Articular chondrocyte of knee joint (primary cell): ENCODE results near the gene FAM83G. TPM values are rescaled to one million over a fixed set of nuclear protein-coding genes. Genes with fewer than 3 reads are reported as not detected.

Experiments
- small RNA-seq: library from RNA; depleted of rRNA; stranded (forward); fragments of <200 nt; gene quantifications from one replicate; pipeline ENCODE3, GENCODE V24; 2012
- total RNA-seq: library from RNA; depleted of rRNA; stranded (reverse); fragments of >200 nt; gene quantifications from 2 replicates; pipeline ENCODE4 v1.2.3, GENCODE V29; 2012

Gene FAM83G
- 6.5 and 8.0 TPM in 2 replicates for total RNA-seq

GRCh38 chr17:19004421-19005136, at the start of gene FAM83G:
TSS of gene FAM83G (minus strand) at chr17:19004764. CDS start at chr17:19004041, 723 bp downstream.

DNA sequence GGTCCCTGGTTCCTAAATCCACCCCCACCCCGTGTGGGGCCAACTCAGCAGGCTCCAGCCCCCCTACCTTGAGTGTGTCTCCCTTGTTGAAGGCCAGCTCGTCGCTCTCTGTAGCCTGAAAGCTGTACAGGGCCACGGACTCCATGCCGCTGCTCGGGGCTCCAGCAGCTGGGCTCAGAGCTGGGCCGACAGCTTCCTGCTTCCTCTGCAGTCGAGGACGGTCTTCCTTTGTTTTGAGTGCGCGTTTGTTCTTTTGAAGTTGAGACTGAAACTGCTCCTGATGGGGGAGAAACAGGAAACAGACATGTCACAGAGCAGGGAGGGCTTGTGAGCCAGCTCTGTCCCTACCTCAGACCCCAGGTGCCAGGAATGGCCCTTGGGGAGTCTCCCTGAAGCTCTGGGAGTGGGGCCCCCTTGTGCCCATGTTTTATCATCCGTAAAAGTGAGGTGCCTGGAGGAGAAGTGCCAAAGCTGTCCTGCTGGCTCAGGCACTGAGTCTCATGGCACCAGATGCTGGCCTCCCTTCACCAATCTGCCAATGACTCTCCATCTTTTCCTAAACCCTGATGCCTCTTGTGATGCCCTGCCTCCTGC, 42.3 kb upstream of the FAM83G start, which contains the start of gene GRAP:
TSS of gene GRAP (minus strand) at position 176 of the 594 bp plus-strand sequence. CDS start at position 145, 31 bp downstream.

DNA sequence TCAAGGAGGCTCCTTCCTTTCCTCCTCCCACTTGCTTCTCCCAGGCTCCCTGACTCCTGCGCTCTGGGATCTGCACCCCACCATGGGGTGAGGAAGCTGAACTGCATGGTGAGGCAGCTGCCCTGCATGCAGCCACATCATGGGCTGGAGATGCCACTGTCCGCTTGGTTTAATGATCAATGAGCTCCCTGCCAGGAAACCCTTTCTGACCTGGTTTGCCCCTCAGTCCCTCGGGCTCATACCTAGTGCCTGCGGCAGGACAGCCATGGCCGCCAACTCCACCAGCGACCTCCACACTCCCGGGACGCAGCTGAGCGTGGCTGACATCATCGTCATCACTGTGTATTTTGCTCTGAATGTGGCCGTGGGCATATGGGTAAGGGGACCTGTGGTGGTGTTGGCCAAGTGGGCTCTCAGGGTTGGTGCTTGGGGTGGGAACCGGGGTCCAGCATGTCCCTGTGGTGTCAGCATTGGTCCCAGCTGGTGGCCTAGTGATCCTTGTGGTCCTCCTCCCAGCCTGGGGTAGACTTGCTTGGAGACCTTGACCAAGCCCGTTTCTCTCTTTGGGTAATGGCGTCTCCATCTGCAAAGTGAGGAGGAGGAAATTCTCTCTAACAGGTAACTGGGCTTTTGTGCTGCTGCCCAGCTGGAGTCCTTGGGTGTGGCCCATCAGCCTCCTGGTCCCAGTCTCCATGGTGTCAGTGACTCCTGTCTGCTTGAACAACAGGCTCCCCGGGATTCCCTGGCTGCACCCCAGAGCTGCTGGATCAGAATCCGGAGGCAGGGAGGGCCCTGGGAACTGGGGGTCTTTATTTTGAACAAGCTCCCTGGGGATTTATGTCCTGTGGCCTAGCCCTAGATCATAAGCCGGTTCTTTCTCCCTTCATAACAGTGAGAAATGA, 52.4 kb downstream of the FAM83G start, which contains the start of gene SLC5A10:
TSS of gene SLC5A10 (plus strand) at position 225 of the 902 bp plus-strand sequence. CDS start at position 266, 41 bp downstream.

Small RNAs within 50 kb of the gene (small RNA-seq; reads per million reads assigned to genes)
- gene AC090286.3: not detected
- gene RF00324: not detected

Other genes with a start within 250 kb of the FAM83G start
- 61.1 and 66.0 TPM in 2 replicates for gene TVP23B, start 223.6 kb downstream of the FAM83G start, total RNA-seq
- gene PRPSAP2, start 146.6 kb downstream of the FAM83G start, total RNA-seq: 29.1 and 30.2 TPM in 2 replicates
- gene SLC5A10, start 52.6 kb downstream of the FAM83G start, total RNA-seq: under 0.01 TPM in 1 of 2 replicates, not detected in the other
- gene GRAP, start 42.2 kb upstream of the FAM83G start, total RNA-seq: under 0.01 TPM in 1 of 2 replicates, not detected in the other
- gene GRAPL, start 122.8 kb upstream of the FAM83G start, total RNA-seq: not detected in 2 replicates
- gene EPN2, start 232.6 kb upstream of the FAM83G start, total RNA-seq: 29.5 and 34.3 TPM in 2 replicates